SH-SY5Y (cell line): ENCODE results near the gene SASH3.

Experiments
- GATA2 ChIP-seq: IDR thresholded peaks from 2 replicates; pipeline ENCODE4 v1.6.1; 2011; ENCODE audit warnings: mild to moderate bottlenecking, low read depth, low read length
- GATA3 ChIP-seq: IDR thresholded peaks from 2 replicates; pipeline ENCODE4 v1.6.1; 2011; ENCODE audit warnings: low read depth, mild to moderate bottlenecking, low read length, moderate library complexity

Gene SASH3

DNA sequence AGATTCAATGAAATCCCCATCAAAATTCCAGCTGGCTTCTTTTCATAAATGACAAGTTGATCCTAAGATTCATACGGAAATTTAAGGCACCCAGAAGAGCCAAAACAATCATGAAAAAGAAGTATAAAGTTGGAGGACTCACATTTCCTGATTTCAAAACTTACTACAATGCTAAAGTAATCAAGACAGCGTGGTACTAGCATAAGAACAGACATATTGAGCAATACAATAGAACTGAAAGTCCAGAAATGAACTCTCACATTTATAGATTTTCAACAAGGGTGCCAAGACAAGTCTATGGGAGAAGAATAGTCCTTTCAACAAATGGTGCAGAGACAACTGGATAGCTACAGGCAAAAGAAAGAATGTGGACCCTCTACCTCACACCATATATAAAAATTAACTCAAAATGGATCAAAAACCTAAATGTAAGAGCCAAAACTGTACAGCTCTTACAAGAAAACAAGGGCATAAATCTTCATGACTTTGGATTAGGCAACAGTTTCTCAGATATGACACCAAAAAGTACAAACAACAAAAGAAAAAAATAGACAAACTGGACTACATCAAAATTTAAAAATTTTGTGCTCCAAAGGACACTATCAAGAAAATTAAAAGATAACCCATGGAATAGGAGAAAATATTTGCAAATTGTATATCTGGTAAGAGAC lies 28.5 kb downstream of the SASH3 start:
- TF ChIP-seq GATA3, result no peak
- TF ChIP-seq GATA2, result no peak

DNA sequence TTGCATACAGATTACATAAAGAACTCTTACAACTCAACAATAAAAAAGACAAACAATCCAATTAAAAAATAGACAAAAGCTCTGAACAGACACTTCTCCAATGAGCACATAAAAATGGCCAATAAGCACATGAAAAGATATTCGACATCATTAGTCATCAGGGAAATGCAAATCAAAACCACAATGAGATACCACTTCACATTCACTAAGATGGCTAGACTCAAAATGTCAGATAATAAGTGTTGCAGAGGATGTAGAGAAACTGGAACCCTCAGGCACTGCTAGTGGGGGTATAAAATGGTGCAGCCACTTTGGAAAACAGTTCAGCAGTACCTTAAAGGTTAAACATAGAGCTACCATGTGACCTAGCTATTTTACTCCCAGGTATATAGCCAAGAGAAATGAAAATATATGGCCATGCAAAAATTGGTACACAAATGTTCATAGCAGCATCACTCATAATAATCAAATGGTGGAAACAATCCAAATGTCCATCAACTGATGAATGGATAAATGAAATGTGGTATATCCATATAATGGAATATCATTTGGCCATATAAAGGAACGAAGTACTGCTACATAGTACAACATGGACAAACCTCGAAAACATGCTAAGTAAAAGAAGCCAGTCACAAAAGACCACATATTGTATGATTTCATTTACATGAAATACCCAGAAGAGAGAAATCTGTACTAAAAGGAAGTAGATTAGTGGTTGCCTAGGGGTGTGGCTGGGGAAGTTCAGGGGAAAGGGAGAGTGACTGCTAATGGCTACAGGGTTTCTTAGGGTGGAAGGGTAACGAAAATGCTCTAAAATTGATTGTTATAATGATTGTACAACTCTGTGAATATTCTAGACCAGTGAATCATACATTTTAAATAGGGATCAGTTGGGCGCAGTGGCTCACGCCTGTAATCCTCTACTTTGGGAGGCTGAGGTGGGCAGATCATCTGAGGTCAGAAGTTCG lies 29.4 kb downstream of the SASH3 start:
- TF ChIP-seq GATA3 (no peak), GATA2 (no peak)

DNA sequence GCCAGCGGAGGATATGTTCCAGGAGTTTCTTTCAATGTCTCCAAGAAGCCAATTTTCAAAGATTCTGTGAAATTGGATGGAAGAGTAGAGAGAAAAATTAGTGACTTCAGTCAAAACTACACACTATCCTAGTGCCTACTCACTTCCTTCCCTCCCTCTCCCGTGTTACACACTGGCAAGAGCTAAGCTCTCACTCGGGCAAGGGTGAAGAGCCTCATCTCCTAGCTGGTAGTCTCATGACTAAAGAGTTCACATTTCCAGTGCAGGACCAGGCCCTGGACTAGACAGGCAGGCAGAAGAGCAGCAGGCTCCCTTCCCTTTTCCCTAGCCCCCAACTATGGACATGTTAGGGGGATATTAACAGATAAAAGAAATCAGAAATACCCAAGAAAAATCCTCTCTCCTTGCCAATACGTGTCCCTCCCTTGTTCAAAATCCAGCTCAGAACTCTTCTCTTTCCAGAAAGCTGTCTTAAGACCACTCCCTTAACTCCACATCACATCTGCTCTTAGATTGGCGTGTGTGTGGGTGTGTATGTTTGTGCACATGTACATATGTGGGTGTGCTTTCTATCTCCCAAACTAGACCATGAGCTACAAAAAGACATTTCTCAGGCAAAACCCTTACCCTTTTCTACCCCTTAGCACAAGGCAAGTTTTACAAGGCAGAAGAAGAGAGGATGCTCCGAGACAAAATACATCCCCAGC lies 34.1 kb downstream of the SASH3 start:
- TF ChIP-seq GATA2, result no peak
- TF ChIP-seq GATA3, result no peak

DNA sequence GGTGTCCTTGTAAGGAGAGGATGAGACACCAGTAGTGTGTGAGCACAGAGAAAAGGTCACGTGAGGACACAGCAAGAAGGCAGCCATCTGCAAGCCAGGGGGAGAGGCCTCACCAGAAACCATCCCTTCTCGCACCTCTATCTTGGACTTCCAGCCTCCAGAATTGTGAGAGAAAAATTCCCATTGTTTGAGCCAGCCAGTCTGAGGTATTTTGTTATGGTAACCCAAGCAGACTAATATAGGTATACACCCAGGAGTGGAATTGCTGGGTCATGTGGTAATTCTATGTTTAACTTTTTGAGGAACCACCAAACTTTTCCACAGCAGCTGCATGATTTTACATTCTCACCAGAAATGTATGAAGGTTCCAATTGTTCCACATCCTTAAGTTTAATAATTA lies 38.4 kb downstream of the SASH3 start:
- no peak for TF ChIP-seq GATA2
- TF ChIP-seq GATA3, result no peak

DNA sequence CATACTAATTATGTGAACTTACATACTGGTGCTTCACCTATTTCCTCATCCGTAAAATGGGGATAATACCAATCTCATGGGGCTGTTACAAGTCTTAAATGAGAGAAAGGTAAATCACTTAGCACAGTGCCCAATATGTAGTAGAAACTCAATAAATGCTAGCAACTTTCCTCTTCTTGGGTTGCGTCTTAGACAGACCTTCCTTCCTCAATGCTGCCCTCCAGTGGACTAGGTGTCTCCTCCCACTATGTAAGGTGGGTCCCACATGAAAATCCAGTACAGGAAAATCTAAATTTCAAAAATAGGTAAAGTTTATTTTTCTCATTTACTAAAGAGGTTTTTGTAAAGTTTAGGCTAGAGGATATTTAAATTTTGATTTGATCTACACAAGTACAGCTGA lies 43.4 kb downstream of the SASH3 start:
- TF ChIP-seq GATA2 (no peak), GATA3 (no peak)

DNA sequence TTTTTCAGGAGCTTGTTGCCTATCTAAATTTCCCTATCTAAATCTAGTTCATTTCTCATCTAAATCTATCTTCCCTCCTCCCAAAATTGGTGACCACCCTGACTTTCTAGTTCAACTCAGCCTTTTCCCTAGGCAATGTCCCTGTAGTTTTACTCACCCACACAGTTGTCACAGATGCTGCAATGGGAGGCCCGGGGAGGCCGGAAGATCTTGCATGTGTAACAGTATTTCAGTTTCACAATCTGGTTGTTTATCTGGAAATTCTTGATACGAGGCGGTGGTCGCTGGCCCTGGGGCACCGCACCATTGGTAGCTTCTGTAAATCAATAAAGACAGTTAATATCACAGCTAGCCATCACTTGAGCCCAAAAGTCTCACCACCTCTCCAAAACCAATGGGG lies 43.8 kb downstream of the SASH3 start:
- TF ChIP-seq GATA3 (no peak), GATA2 (no peak)

DNA sequence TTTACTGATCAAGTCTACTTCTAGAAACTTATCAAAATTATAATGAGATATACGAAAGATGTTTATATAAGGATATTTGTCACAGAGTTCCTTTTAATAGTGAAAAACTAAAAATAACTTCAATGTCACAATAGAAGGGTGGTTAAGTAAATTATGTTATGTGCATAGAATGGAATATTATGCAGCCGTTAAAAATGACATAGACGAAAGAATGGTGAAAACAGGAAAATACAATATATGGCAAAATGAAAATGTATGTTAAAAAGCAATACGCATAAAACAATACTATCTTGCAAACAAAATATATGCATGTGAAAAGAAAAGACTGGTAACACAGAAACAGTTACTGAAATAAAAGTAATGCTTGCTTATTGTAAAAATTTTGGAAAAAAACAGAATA lies 44.9 kb downstream of the SASH3 start:
- TF ChIP-seq GATA3 (no peak), GATA2 (no peak)

DNA sequence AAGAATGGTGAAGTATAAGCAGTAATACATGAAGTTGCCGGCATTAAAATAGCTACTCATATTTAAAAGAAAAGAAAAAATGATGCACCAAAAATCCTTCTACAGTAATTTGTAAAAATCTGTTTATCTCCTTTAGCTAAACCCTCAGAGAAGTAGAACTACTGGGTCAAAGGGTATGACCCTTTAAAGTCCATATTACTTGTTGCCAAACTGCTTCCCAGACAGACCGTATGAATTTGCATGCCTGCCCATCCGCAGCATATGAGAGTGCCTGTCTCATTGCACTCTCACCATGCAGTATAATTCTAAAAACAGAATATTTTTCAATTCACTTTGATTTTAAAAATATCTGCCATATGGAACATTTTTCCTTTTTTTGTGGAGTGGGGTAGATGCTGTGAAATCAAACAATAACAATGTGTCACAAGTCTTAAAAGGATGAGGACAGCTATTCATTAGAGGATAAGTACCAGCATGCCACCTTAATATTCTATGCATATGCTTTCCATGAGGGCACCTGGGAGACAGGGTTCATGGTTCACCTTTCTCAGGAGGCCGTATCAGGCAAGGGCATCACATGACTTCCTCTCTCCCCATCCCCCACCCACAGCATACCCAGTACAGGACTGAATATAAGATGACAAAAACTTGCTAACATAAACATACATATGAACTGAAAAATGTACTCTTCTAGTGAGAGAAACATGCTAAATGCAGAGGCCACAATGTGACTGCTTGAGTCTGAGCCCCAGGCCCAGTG lies 46.2 kb downstream of the SASH3 start:
- TF ChIP-seq GATA3, result no peak
- TF ChIP-seq GATA2, result no peak

DNA sequence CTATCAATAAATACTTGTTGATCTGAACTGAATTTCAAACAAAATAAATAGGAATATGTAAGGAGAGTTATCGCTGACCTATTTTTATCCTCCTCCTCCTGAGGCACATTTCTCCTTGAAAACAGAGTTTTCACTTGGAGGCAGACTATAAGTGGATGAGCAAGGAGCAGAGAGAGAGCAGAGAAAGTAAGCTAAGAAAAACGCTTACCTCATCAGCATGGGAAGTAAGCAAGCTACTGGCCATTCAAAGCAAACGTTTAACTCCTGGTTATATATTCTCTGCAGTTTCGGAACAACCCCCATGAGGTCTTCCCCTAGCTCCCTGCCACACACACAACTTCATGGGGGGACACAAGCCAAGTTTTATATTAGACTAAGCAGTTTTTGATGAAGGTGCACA lies 50.7 kb downstream of the SASH3 start:
- TF ChIP-seq GATA3 (no peak), GATA2 (no peak)

DNA sequence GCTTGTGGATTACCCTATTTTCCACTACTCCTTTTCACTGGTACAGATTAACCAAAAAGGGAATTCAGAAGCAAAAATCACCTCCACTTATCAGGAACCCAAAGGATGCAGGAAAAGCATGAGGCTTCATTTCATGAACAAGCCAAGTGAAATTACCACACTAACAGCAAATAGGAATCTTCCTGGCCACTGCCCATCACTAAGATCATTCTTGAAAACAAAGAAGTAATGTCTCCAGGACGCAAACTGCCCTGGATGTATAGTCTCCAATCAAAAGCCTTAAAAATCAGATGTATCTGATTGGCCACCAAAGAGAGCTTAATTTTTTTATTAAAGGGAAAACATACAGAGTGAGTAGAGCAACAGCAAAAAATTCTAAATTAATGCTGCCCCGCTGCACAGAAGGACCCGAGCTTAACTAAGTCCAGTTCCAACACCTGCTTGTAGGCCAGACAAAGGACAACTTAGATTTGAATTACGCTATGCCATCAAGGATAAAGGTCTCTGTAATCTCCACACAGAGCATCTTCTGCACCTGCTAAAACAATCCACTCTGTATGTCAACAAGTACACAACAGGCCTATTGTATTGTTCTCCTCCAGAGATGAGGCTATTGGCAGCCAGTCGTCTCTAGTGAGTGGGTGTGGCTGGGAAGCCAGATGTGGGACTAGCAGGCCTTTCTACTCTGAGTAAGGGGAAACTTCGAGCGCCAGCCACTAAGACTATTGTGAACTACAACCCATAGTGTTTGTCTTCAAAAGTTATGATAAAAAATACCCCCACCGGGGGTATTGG lies 51.5 kb downstream of the SASH3 start:
- TF ChIP-seq GATA3, result no peak
- TF ChIP-seq GATA2, result no peak

DNA sequence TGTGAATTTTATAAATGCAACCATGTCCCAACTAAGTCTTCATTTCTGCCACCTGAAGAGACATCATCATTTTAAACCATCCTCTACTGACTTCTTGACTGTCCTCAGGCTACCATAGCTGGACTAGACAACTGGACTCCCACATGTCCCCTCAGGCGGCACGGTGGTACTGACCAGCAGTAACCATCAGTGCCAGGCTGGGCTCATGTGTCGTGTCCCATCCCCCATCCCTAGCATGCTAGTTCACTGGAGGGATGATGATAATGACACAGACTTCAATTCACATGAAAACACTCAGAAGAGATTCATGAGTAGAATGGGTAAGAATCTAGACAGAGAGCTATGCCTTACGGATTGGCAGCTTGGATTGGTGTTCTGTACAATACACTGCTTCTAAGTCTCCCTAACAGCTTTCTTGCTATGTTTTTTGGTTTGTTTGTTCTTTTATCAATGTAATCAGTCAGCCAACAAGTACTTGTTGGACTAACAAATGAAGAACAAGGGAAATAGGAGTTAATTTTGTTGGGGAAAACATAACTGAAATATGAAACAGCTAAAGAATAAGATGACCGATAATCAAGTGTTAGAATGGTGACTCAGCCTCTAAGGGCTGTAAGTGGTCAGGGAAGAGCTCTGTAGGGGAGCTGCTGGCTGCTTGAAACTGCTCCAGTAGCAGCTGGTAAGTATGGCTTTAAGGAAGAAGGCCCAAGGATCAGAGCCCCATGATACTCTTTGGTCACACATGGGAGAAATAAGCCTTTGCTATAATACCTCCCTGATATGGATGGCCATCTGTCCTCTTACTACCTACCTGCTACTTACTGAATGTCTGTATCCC lies 53.6 kb downstream of the SASH3 start:
- TF ChIP-seq GATA2 (no peak), GATA3 (no peak)

DNA sequence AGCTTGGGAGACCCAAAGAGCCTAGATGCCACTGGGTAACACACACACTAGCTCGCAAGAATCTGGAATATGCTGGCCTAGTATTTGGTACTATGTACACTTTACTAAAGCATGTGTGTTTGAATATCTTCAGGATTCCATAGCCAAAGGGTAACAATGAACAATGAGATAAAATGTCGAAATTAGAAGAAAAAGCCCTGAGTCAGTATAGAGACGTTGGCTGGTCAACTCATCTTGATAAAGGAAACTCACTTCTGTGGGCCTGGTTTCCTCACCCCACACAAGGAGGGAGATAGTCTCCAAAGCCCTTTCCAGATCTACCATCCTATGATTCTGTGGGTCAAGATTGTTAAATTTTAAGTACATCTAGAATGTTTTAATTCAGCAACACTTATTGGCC lies 57.1 kb downstream of the SASH3 start:
- TF ChIP-seq GATA3 (no peak), GATA2 (no peak)
